GM21528 (cell line): ENCODE measurements around the gene CCNY.

ENCODE experiments used
- ATAC-seq: cut with Tn5 transposase; IDR thresholded peaks from one replicate; pipeline ENCODE4 v1.9.1; 2021; ENCODE audit warnings: mild to moderate bottlenecking, moderate library complexity; ENCODE audit not compliant: unreplicated experiment, low FRiP score

Gene CCNY

DNA sequence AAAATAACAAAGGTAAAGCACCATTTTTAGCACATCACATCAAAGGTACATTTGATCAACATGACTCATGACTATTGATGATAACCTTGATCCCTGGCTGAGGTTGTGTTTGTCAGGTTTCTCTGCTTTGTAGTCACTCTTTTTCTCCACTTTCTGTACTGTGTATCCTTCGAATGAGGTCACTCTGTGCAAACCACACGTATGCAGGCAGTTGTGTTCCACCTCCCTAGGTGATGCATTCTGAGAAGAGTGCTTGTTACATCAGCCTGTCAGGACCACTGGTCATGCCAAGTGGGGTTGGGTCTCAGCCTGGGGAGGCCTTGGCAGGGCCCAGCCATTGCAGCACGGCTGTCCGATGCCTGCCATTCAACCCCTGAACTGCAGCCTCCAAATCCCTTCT lies 206.0 kb downstream of the CCNY start:
- no peak for ATAC-seq

DNA sequence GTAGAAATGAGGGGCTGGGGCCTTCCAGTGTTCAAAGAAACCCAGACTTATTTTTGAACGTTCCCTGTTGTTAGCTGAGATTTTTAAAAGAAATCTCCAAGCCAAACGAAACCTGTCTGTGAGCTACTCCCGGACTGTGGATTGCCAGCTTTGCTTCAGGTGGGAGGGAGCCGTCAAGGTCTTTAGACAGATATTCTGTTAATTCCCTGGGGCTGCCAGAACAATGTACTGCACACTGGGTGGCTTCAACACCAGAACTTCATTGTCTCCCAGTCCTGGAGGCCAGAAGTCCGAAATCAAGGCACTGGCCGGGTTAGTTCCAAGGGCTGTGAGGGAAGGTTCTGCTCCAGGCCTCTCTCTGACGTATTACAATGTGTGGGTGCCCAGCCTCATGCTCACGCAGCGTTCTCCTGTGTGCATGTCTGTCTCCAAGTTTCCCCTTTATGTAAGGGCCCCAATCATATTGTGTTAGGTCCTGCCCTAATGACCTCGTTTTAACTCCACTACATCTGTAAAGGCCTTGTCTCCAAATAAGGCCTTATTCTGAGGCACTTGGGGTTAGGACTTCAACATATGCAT lies 208.9 kb downstream of the CCNY start:
- ATAC-seq = no peak

DNA sequence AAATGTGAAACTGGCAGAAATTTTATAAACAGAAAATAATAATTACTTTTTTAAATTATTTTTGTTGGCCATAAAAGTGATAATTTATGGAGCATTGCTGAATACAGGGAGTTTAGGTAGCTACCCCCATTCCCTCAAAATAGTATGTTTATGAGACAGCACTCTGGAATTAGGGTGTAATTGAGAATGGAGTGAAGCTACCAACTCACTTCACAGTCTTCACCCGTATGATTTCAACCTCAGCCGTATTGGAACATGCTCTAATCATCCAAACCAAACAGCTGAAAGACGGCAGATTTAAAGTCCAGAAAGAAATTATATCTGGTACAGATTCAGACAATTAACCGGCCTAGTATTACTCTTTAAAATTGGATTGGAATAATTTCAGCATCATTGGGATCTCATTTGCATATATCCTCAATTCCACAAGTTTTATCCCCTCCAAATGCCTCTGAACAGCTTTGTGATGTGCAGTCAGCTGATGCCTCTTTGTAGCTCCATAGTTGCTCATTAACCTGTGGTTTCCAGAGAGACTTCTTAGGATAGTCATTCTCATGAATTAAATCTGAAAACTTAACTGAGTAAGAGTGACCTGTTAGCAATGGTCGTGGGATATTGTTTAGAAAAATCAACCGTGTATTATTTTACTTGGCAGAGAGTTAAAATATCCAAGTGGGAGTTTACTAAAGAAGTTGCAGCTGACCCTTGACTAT lies 209.7 kb downstream of the CCNY start:
- no peak for ATAC-seq

DNA sequence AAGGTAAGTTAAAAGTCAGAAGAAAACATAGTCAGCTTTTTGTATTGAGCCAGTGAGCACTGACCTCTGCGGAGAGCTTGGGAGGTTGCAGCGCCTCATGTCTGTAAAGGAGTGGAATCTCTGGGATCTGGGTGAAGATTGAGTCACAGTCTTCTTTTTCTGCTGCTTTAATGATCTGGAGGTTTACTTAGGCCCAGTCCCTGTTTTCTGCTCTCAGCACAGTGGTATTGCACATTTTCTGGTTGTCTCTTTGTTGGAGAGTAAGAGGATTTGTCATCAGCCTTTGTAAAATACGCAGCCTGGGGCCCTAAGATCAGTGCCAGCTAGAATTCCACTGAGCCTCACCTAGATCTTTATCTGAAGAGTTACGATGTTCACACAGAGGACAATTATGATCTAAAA lies 210.5 kb downstream of the CCNY start:
- no peak for ATAC-seq

GRCh38 chr10:35552650-35553342 lies 216.5 kb downstream of the CCNY start:
- ATAC-seq = no peak

- ATAC-seq = no peak
Observed at GRCh38 chr10:35554036-35554435, 217.7 kb downstream of the CCNY start.

- peak; percentile 78 for ATAC-seq
Observed at GRCh38 chr10:35554461-35555056, 218.2 kb downstream of the CCNY start.

GRCh38 chr10:35555962-35556930 lies 219.9 kb downstream of the CCNY start:
- ATAC-seq = no peak

DNA sequence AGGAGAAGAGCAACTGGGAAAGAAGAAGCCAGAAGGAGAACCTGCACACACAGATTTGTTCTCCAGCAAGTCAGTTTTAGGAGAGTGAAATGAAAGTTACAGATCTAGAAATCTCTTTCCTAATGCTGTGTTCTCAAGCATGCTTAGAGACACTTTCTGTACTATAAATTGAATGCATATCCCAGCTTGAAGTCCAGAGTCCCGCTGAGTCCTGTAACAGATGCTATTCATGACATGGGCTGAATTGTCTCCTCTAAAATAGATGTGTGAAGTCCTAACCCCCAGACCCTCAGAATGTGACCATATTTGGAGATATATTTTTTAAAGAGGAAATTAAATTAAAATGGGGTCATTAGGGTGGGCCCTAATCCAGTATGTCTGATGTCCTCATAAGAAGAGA lies 222.0 kb downstream of the CCNY start:
- no peak for ATAC-seq

DNA sequence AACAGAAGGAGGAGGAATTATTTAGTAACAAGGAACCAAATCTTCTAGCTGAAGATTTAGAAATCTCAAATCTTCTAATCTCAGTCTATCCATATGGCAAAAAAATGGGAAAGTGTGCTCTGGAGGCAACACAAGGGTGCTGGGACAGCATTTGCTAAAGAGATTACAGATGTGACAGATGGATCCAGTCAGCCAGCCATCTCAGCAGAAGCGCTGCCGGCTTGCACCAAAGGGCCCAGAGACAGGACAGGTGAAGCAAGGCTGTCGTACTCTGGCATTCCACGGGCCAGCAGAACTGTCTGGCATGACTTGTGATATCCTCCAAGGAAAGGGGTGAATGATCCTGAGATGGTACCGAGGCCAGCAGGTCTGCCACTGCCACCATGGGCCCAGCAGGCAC lies 223.1 kb downstream of the CCNY start:
- no peak for ATAC-seq

DNA sequence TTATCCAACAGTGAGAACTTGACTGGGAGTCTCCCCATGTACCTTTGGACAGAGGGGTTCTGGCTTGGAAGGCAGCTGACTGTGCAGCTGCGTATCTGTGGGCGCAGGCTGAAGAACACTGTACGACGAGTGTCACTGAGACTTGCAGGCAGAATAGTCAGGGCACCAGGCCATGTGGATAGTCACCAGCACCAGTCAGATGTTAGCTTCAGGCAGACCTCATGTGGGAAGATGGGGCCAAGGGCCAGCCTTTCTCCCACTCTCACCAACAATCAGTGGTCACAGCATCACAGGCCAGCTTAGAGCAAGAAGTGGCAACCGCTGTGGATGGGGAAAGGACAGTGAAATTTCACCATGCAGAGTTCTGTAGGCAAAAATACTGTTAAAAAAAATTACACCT lies 225.4 kb downstream of the CCNY start:
- no peak for ATAC-seq

GRCh38 chr10:35562427-35562826 lies 226.1 kb downstream of the CCNY start:
- no peak for ATAC-seq

- no peak for ATAC-seq
Observed at GRCh38 chr10:35563261-35563891, 227.1 kb downstream of the CCNY start.

DNA sequence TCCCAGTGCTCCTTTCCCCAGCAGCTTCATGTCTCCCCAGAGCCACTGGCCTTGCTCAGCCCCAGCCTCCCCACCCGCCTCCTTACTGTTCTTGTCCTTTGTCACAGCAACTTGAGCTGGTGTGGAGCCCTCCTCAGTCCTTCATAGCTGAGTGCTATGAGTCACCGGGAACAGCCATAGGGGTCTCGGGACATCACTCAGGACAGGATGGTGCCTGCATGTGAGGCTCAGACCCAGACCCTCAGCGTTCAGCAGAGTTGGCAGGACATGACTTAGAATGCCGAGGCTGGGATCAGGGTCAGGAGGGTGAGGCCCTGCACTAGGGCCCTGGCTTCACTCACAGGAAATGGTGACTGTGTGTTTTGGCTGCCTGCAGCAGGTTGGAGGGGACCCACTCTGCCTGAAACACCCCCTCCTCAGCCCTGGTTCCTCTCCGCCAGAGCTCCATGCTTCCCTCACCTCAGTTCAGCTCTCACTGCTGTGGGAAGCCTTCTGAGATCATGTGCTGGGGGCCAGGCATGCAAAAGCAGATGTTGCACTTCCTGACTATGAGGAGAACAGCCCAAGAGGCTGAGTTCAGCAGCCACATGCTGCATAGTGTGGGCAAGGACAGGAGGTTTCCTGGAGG lies 228.1 kb downstream of the CCNY start:
- no peak for ATAC-seq

DNA sequence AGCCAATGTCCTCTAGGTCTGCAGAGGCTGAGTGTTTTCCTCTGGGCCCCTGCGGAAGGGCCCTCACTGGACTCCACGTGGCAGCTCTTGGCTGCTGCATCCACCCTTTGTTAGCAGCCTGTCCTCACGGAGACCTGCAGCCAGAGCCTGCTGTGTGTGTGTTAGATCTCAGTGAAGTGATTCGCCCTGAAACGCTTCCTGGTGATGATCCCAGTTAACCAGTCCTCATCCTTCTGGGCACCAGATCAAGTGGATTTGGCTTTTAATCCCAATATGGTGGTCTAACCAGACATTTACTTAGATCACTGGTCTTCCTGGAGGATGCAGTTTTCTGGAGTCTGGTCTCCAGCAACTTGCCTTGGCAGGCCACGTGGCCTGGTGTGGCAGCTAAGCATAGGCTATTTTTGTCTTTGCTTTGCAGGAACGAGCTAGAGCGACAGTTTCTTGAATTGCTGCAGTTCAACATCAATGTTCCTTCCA lies 229.3 kb downstream of the CCNY start:
- no peak for ATAC-seq

- no peak for ATAC-seq
Observed at GRCh38 chr10:35567951-35568350, 231.6 kb downstream of the CCNY start.

DNA sequence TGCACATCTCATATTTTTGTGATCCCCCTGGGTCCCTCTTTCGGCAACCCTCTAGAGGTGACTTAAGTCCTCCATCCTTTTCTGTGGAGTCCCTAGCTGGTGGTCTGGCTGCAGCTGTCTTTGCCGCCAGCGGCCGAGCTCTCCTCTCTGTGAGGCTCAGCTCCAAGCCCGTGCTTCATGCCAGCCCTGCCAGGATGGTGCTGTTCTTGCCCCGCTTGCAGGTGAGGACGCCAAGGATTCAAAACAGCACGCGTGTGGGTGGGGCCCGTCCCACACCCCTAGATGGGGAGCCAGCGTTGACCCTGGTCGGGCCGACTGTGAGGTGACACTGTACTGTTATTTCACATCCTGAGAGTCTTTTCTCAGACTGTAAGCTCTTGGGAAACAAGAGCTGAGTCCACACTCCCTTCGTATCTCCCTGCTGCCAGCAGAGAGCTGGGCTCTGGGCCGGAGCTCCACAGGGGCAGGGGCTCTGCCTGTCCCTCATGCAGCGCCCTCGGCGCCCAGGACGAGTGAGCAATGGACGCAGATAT lies 232.2 kb downstream of the CCNY start:
- ATAC-seq = no peak

DNA sequence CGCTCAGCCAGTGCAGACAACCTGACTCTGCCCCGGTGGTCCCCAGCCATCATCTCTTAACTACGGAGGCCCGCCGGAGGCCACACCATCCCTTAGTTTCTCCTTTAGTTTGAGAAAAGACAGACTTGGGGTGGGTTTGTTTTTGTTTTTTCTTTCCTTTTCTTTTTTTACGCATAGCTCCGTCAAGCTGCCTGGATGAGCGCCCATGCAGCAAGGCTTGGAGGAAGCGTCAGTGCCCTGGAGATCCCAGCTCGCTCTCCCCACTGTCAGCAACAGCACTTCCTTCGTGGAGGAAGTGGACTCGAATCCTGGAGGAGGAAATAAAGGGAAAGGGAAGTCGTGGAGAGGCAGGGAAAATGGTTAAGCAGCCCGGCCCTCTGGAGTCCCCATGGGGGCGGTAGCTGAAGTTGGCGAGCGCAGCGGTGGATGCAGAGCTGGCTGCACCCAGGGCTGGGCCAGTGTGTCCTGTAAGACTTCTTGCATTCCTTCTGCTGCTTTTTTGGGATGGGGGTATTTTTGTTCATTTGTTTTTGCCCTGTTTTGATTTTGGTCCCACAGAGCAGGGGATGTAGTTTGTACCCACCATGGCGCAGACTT lies 232.9 kb downstream of the CCNY start:
- ATAC-seq = no peak

GRCh38 chr10:35569836-35570235 lies 233.5 kb downstream of the CCNY start:
- no peak for ATAC-seq
